Activated CD4-positive, alpha-beta T cell treated with anti-CD3 and anti-CD28 coated beads, Interleukin-2, amount 50 U/mL, for 16 hours (primary cell): ENCODE measurements around the gene CEP85.

ENCODE experiments used
- DNase-seq: peaks from one replicate; pipeline ENCODE4 v3.0.0-alpha.2; 2020

Gene CEP85

DNA sequence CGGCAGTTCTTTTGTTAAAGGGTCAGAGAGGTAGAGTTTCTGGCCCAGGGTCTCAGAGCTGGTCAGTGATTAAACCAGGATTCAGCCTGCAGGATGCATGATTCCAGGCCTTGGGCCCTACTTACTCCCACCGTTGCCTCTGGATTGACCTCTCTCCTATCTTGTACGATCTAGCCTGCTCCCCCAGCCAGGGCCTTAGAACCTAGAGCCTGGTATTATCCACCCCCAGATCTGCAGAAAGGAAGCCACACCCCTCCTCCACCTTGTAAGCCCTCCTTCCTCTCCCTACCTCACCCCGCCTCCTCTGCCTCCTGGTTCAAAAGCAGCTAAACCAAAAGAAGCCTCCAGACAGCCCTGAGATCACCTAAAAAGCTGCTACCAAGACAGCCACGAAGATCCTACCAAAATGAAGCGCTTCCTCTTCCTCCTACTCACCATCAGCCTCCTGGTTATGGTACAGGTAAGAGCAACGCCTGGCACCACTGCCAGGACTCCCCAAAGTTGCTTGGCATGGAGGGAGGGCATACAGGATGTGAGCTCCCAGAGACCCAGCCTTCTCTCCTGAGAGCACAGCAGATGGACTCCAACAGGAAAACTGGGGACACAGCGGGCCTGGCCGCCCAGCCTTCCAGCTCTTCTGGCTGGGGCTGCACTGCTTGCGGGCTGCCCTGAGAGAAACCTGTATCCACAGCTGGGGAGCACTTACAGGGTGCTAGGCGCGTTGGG is 83.8 kb downstream of the CEP85 start, which contains the start of gene CD52:
CD52 (plus strand) TSS at position 347 of the 726 bp plus-strand sequence; CDS start at position 407, 60 bp downstream.
- DNase-seq = peak; percentile 87

DNA sequence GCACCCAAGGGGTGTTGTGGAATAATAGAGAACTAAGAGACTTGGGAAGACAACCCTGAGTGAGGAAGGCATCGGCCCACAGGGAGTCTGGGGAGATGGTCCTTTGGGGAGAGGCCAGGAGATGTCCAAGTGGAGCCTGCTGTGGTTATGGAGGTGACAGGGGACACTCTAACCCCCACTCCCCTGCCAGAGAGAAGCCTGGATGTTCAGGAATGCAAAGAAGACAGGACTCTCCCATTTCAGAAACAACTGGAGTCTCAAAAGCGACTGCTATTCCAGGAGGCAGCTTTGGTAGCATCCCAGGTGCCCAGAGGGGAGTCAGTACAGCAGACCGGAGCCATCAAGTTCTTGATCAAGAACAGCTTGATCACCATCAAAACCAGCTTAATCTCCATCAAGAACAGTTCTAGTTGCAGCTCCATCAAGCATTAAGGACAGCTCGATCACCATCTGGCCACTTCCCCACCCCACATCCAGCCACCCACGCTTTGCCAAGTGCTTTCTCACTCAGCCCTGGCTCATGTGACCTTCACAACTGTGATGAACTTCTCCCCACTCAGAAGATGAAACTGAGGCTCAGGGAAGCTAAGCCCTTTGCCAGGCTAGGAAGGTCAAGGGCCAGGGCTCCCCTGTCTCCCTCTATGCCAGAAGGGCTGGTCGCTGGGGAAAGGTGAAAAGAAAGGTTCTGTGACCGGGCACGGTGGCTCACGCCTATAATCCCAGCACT is 84.5 kb downstream of the CEP85 start:
- peak; percentile 61 for DNase-seq

GRCh38 chr1:26320896-26321295 is 86.9 kb downstream of the CEP85 start:
- DNase-seq = no peak

GRCh38 chr1:26321315-26322041 is 87.5 kb downstream of the CEP85 start:
- DNase-seq = peak; percentile 95

- DNase-seq = no peak
These were observed 88.0 kb downstream of the CEP85 start for GRCh38 chr1:26322042-26322331.

GRCh38 chr1:26323382-26323781 is 89.4 kb downstream of the CEP85 start:
- no peak for DNase-seq

- DNase-seq = no peak
These were observed 90.5 kb downstream of the CEP85 start for GRCh38 chr1:26324550-26324949.

GRCh38 chr1:26327956-26328362 is 94.0 kb downstream of the CEP85 start:
- DNase-seq = no peak
